GM21526 (cell line): ENCODE results near the gene PRSS37.
"Not testable (repeated sequence)": the region's sequence is repeated elsewhere in the genome, so short reads cannot be mapped to it uniquely, and the experiment has no call there.

Experiments
- ATAC-seq: cut with Tn5 transposase; IDR thresholded peaks from one replicate; pipeline ENCODE4 v1.9.1; 2021; ENCODE audit warnings: moderate library complexity; ENCODE audit not compliant: unreplicated experiment, low FRiP score

PRSS37 gene, protein sequence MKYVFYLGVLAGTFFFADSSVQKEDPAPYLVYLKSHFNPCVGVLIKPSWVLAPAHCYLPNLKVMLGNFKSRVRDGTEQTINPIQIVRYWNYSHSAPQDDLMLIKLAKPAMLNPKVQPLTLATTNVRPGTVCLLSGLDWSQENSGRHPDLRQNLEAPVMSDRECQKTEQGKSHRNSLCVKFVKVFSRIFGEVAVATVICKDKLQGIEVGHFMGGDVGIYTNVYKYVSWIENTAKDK

DNA sequence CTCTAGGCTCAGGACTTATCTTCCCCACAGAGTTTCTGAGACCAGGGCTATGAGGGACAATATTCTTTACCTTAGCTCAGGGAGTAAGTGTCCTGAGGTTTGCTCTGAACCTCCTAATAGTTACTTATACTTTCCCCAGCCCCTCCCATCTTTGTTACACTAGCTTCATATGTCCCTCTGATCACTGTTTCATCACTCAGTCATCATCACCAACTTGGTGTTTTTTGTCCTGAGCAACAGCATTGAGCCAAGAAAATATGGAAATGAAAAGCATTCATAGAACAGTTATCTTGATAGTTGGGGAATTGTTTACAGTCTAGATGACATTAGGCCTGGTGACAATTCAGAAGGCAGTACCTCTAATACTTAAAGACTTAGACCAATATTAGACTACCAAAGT lies at the start of gene PRSS37:
Gene PRSS37 (minus strand): TSS at position 101 of the 400 bp plus-strand sequence. CDS start 436 bp downstream, outside the sequence.
- no peak for ATAC-seq

DNA sequence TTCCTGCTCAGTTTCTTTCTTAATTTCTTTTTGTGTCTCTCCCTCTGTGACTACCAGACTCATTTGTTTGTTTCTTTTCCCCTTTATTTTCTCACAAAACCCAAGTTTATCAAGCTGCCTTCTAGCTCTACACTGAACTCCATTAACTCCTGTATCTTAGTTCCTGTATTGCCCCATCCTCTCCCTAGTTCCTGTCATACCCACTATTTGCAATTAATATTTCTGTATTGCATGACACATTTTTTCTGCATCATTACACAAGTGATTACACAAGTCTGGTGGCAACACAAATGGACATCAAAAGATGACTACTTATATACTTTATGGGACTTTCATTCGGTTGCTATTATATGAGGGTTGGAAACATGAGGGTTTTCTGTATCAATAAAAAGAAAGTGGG lies 48.0 kb upstream of the PRSS37 start:
- ATAC-seq = no peak

DNA sequence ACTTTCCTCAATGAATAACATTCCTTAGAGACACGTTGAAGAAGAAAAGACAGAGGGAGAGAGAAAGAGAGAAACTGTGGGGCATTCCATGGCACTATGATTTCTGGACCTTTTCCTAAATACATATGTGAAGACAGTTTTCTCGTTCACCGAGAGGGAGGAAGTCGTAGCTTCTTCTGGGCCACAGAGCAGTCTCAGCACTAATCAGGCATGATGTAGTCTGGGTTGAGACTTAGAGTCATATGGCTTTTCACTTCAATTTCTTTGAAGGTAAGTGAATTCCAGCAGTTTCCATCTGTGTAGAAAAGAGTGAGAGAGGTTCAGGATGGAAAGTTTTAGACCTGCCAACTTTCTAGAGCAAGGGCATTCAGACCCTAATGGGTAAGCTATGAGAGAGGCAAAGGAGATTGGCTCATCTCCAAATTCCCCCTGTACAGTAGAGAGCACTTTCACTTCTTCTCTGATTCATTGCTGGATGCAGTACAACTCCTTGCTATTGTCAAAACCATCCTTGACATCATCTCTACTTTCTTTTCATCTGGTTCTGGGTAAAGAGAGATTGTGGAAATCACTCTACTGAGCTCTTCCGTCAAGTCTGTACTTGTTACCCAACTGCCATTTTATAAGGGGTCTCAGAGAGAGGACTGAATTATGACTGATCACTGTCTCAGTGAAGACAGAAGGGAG lies 43.4 kb upstream of the PRSS37 start:
- peak; percentile 83 for ATAC-seq

DNA sequence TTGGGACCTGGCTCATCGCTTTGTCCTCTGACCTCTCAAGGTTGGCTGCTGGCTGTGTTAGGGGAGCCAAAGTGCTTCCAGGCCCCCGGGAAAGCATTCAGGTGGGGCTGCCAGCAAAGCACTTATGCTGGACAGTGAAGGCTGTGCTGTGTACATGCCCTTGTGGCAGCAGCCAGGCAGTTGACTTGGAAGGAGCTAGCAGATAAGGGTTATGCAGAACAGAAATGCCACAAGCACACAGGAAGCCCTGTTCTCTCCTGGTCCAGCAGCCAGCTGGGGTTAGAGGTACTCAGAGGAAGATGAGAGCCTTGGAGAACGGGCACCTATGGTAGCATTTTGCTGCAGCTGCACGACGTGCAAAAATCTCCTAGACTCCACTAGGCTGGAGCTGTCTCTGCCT lies 39.7 kb upstream of the PRSS37 start:
- no peak for ATAC-seq

DNA sequence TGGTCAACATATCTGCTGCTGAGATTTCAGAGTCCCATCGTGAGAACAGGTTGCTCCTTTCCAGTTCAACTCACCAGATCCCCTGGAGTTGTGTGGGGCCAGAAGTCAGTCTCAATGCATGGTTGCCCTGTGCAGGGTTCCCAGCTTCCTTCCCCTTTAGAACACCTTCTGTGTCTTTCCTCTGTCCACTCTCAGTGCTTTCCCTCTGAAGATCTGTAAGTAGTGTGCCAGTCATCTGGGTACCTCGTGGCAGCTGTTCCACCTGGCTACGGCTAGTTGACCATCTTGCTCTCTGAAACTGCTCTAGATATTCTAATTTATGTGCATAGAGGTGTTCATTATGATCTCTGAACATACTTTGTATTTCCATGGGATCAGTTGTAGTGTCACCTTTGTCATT lies 36.1 kb upstream of the PRSS37 start:
- ATAC-seq = no peak

DNA sequence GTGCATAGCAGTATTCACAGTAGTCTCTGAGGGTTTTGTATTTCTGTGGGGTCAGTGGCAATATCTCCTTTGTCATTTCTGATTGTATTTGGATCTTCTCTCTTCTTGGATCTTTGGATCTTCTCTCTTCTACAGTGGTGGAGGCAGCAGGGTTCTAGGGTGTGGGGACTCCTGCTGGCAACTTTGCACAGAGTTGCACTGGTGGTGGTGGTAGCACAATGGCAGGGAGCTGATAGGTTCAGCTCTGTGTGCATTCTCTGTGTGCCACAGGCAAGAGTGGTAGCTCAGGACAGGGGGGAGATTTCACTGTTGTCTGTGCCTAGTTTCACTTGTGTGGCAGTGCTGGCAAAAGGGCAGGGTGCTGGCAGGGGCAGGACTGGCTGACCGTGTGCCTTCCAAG lies 35.1 kb upstream of the PRSS37 start:
- ATAC-seq = no peak

DNA sequence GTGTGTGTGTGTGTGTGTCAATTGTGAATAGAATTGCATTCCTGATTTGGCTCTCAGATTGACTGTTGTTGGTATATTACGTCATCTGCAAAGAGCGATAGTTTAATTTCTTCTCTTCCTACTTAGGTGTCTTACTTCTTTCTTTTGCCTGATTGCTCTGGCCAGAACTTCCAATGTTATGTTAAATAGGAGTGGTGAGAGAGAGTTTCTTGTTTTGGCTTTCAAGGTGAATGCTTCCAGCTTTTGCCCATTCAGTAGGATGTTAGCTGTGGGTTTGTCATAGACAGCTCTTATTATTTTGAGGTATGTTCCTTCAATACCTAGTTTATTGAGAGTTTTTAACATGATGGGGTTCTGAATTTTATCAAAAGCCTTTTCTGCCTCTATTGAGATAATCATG lies 34.2 kb upstream of the PRSS37 start:
- ATAC-seq = no peak

DNA sequence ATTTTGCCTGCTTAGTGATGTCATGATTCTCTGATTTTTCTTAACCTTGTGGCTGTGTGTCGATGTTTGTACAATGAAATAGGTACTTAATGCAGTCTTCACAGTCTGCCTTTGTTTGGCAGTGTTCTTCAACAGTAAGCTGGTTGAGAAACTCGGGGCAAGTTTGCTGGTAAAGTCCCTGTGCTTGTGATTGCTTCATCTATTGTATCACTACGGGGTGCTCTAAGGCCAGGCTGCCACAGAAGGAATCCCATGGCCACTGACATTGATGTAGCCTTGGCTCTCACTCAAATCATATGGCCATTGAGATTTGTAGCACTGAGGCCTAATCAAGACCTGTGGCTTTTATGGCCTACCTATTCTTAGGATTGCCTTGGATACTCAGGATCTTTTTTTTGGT lies 33.5 kb upstream of the PRSS37 start:
- no peak for ATAC-seq

DNA sequence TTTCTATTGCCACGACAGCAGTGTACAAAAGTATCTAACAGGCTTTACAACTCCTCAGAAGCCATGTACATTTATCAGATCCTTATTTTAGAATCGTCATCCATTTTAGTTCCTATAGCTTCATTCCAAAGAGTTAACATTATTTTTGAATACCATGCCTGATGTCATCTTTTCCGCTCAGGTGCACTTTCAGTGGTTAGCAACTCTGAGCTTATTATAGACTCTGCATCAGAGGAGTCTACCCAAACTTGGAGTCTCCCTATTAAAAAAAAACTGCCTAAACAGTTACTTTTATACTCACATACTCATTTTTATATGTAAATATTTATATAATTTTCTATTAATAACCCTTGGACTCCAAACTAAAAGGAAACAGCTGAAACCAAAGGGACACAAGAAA lies 31.6 kb upstream of the PRSS37 start:
- no peak for ATAC-seq

DNA sequence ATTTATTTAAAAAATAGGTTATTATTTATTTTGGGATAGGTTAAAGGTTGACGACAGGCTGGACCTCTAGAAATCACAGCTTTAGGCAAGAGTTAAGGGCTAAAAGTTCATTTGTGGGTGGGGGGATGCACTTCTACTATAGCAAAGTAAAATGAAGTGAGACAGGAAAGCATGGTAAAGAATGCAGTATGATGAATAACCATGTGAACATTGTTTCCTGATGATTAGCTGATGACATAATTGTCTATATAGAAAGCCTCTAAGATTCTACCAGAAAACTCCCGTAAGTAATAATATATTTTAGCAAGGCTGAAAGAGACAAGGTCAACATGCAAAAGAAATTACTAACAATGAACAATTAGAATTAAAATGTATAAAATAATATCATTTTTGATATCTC lies 25.7 kb upstream of the PRSS37 start:
- ATAC-seq = no peak

DNA sequence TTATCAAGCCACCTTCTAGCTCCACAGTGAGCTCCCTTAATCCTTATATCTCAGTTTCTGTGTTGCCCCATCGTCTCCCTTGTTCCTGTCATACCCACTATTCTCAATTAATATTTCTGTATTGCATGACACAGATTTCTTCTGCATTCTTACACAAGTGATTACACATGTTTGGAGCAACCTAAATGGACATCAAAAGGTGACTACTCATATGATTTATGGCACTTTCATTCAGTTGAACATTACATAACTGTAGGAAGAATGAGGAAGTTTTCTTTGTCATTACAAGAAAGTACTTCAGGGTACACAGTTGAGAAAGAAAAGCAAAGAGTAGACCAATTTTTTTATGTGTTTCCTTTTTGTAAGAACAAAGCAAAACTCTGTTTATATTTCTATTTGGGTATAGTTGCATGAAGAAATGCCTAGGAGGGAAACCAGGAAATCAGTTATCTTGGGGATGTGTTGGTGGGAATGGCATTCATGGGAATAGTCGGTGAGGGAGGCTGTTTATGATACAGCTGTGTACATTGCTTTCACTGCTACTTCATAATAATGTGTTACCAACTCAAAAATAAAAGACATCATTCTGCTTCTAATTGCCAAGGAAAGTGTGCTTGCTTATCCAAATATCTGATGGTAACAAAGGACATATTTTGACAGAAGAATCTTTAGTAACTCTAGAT lies 23.6 kb upstream of the PRSS37 start:
- no peak for ATAC-seq

DNA sequence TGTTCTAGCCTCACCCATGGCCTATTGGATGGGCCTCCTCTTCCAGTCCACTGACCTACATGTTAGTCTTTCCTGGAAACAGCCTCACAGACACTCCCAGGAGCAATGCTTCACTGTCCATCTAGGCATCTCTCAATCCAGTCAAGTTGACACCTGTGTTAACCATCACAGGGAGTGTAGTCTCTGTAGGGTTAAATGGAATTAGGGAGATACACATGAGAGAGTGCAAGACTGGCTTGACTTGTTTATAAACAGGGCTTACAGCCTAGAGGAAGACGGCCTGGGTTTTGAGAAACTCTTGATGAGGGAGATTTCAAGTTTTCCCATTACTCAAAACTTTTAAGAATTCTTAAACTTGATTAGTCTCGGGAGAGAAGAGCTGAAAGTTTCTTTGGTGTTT lies 18.9 kb upstream of the PRSS37 start:
- ATAC-seq = no peak

DNA sequence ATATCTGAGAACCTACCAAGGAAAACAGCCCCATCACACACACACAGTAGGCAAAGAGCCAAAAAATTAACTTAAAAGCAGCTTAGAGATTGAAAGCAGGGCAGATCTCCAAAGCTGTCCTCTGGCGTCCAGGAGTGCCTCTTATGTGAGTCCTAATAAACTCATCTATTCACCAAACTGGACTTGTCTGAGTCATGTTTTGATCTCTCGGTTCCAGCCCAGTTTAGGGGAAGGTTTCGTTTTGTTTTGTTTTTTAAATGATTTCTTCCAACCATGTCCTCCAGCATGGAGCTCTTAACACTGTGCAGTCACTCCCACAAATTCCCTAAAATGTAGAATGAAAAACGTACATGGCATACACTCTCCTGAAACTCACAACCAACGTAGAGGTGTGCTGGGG lies 6.7 kb upstream of the PRSS37 start:
- ATAC-seq = no peak

DNA sequence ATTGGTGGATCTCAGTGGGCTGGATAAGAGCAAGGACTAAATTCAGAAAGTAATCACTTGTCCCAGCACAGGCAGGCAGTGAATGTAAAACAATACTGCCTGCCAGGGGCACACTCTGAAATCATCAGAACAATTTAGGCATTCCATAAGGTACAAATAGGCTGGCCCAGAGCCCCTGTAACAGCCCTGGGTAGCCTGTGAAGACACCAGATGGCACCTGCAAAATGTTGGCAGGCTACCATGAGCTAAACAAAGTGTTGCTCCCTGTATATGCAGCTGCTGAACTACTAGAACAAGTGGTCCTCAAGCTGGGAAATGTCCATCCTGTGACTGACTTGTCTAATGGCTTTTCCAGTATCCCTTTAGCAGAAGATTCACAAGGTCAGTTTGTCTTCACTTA lies 3.0 kb upstream of the PRSS37 start:
- ATAC-seq = no peak

DNA sequence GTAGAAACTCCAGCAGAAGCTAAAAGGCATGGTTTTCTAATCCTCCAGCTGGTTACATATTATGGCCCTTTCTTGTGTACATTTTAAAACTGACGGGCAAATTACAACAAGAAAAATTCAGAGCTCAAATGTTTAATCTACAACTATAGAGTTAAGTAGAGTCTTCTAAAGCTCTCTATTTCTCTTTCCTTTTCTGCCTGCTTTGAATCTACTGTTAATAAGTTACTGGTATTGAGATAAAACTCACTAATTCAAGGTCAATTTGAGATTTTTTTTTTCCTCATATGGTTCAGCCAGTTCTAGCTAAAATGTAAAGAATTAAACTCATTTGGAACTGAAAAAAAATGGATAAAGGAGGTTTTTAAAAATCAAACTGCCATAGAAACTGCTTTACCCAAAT lies 1.6 kb upstream of the PRSS37 start:
- ATAC-seq = no peak

DNA sequence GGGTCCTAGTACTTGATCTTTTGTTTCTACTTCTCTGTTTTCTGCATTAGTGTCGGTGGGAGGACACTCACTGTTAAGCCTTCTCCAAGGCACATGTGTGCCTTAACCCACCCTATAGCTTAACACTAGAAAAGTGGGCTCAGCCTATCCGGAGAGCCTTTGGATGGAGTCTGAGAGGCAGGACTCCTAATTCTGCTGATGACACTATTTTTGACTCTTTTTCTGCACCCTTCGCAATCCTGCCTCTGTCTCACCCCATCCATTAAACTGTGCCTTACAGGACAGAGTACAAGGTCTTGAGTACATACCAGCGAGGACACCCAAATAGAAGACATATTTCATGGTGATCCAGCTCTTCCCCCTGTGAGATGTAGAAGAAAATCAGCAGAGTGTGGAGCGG lies 577 bp downstream of the PRSS37 start:
- ATAC-seq = no peak

DNA sequence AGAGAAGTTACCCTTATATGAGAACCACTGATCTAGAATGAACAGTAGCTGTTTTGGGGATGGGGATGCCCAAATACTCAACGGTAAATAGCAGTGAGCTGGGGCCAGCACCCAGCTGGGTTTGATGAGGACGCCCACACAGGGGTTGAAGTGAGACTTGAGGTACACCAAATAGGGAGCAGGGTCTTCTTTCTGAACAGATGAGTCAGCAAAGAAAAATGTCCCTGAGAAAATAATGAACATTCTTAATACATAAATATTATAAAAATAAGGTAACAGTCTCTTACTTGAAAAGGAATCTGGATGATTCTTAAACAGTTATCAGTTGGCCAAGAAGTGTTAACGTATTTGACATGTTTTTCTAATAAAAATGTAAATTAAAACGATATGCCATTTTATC lies 2.0 kb downstream of the PRSS37 start:
- no peak for ATAC-seq

DNA sequence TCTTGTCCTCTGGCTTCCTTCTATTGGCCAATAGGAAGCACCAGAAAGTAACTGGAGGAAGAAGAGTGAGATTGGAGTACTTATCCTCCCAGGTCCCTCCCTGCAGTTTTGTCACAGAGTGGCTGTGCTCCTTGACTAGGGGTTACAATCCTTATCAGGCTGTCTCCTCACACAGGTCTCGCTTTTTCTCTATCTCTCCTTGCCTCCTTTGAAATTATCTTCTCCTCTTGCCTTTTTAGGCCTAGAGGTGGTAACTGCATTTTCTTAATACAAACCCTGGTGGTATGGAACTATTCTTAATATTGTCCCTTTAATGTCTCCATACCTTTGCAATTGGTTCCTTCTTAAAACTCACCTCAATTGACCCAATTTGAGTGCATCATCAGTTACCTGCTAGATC lies 2.7 kb downstream of the PRSS37 start:
- ATAC-seq = no peak

DNA sequence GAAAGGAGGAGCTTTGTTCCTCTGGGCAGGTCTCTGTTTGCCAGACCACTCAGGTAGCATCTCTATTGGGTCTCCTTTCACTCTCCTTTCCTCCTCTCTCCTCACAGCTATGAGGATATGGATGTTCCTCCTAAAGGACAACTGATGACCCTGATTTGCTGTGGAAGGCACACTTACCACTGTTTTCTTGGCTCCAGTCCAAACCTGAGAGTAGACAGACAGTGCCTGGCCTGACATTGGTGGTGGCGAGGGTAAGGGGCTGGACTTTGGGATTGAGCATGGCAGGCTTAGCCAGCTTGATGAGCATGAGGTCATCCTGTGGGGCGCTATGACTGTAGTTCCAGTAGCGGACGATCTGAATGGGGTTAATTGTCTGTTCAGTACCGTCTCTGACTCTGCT lies 3.6 kb downstream of the PRSS37 start:
- ATAC-seq = no peak

DNA sequence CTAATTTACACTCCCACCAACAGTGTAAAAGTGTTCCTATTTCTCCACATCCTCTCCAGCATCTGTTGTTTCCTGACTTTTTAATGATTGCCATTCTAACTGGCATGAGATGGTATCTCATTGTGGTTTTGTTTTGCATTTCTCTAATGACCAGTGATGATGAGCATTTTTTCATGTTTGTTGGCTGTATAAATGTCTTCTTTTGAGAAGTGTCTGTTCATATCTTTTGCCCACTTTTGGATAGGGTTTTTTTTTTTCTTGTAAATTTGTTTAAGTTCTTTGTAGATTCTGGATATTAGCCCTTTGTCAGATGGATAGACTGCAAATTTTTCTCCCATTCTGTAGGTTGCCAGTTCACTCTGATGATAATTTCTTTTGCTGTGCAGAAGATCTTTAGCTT lies 18.9 kb downstream of the PRSS37 start:
- ATAC-seq = not testable (repeated sequence)

DNA sequence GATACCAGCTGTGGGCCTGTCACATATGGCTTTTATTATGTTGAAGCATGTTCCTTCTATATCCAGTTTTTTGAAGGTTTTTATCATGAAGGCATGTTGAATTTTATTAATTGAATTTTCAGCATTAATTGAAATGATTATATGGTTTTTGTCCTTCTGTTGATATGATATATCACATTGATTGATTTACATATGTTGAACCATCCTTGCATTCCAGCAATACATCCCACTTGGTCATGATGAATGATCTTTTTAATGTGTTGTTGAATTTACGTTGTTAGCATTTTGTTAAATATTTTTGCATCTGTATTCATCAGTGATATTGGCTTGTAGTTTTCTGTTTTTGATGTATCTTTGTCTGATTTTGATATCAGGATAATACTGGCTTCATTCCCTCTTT lies 21.2 kb downstream of the PRSS37 start:
- no peak for ATAC-seq

DNA sequence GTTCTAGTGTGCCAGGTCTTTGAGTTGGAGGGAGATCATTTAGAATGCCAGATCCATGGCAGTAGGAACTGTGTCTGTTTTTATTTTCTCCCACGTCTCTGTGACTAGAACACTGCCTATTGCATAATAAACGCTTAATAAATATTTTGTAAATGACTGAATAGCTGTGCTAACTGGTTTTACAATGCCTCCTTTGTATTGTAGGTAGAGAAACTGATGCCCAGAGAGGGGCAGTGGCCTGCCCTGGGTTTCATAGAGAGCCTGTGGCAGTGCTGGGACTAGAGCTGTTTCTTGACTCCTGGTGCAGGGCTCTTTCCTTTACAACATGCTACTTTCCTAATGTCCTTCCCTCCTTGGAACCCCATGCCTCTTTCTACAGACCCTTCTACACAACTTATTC lies 48.8 kb downstream of the PRSS37 start:
- no peak for ATAC-seq
